Stimulated activated CD8-positive, alpha-beta memory T cell treated with anti-CD3 and anti-CD28 coated beads, Interleukin-2, amount 100 ng/mL, for 48 hours (primary cell): ENCODE results near the gene COA5.

Source experiments
- DNase-seq, 2 donors: peaks; one replicate each; pipeline ENCODE4 v3.0.0-alpha.2; 2020; ENCODE audit warnings: low read depth in 2 of 2

Gene COA5, protein sequence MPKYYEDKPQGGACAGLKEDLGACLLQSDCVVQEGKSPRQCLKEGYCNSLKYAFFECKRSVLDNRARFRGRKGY

DNA sequence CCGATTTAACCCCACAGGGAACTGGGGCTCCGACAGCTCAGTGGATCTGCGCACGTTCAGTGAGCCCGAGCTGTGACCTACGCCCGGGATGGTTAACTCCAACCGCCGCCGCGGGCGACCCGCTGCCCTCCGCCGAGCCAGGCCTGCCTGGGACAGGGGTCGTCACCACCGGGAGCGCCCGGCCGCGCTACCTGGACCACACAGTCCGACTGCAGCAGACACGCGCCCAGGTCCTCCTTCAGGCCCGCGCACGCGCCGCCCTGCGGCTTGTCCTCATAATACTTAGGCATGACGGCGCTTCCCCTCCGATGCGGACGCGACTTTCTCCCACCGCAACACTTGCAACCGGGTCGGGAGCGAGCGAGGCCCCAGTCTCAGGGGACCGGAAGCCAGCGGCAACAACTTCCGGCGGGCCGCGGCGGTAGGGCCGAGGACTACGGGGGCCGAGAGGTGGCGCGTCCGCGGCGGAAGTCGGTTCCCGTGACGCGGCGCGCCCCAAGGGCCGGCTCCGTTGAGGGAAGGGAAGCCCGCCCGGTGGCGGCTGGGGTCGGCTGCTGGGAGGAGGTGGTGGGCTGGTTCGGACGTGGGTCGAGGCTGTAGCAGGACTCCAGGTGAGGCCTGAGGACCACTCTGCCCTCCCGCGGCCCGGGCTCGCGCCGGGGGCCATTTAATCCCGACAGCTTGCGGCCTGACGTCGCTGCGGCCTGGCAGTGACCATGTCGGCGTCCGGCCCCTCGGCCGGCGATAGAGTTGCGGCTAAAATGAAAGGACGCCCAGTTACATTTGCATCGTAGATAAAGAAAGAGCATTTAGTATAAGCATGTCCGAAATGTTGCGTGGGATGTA is at the start of gene COA5, which contains the start of gene UNC50:
TSS of gene COA5 (minus strand) at position 397 of the 846 bp plus-strand sequence. CDS start at position 290, 107 bp downstream.
TSS of gene UNC50 (plus strand) at position 474 of the 846 bp plus-strand sequence. CDS start 1,171 bp downstream, outside the sequence.
- DNase-seq: peak; percentile 88

DNA sequence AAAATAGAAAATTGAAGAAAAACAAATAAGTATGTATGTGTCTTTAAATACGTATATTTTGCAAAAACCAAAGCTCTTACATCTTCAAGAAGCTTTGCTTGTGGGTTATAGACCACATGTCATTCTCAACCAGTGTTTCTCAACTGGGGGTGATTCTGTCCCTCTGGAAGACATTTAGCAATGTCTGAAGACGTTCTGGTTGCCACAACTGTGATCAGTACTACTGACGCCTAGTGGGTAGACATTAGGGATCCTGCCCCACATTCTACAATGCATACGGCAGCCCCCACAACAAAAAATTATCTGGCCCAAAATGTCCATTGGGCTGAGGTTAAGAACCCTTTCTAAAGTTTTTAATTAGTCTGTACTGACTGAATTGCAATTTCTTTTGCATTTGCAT is 48.5 kb upstream of the COA5 start:
- no peak for DNase-seq

DNA sequence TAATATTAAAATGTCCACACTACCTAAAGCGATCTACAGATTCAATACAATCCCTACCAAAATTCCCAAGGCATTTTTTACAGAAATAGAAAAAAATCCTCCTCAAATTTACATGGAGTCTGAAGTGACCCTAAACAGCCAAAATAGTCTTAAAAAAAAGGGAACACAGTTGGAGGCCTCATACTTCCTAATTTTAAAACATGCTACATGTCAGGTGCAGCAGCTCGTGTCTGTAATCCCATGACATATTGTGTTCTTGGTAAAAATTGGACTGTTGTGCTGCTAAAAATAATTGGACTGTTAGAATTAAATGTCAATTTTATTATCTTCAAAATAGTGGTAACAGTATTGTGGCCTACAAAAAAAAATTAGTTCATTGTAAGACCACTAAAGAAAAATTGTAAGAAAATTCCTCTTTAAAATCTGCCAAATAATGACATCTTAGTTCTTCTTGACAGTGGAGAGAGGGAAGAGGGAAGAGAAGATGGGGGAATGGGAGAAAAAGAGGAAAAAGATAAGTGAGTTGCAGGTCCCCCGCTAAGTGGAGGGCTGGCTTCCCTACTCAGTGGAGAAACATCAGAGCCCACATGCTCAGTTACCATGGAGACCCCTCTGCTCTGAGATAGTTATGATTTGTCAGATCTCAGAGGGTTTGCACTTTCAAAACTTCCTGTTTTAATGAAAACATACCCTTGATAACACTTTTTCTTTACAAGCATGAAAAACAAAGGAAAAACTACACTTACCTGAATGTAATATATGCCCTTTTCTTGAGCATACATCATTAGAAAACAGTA is 46.6 kb upstream of the COA5 start:
- DNase-seq: no peak

DNA sequence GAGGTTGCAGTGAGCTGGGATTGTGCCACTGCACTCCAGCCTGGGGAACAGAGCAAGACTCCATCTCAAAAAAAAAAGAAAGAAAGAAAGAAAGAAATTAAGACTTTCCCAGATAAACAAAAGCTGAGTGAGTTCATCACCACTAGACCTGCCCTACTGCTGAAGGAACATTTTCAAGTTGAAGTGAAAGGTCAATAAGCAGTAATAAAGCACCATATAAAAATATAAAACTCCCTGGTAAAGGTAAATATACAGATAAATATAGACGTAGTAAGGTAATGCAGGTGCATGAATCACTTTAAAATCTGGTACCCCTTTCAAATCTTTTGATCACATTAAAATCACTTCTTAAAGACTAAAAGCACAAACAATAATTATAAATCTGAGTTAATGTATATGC is 42.7 kb upstream of the COA5 start:
- DNase-seq: no peak

DNA sequence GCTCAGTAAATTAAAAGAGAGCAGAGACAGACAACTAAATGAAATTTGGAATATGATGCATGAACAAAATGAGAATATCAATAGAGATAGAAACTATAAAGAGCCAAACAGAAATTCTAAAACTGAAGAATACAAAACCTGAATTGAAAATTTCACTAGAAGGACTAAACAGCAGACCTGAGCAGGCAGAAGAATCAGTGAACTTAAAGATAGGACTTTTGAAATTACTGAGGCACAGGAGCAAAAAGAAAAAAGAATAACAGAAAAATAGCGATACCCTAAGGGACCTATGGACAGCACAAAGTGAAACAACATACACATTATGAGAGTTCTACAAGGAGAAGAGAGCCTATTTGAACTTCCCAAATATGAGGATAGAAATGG is 41.7 kb upstream of the COA5 start:
- DNase-seq: no peak

DNA sequence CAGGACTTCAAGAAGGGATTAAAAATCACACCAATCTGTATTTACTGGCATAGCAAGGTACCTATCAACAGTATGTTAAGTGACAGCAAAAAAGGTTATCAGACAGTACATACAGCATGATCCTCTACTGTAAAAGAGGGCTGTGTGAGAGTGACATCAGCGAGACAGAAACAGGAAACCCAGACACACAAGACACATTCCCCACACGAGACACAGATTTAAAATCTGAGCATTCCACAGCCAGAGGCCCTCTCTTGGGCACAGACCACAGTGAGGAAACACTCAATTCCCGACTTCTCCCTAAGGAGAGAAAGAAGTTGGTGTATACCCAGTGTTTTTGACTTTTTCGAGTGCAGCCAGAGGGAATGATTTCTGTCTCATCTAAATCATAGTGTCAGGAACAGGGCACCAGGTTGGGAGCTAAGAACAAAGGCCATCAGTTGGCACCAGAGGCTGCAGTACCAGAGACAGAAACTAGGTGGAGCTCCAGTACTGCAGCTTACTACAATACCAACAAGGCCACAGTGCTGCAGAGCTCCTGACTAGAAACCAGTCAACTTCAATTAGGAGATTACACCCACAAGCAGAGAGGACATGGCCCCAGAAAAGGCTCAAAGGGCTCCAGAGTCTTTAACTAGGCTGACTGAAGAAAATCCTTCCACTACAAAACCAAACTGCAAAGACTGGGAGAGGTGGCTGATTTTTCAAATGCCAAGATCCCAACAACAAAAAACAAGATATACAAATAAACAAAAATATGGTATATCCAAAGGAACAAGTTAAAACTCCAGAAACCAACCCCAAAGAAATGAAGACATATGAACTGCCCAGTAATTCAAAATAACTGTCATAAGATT is 41.1 kb upstream of the COA5 start:
- peak; percentile 53 to 69 for DNase-seq

DNA sequence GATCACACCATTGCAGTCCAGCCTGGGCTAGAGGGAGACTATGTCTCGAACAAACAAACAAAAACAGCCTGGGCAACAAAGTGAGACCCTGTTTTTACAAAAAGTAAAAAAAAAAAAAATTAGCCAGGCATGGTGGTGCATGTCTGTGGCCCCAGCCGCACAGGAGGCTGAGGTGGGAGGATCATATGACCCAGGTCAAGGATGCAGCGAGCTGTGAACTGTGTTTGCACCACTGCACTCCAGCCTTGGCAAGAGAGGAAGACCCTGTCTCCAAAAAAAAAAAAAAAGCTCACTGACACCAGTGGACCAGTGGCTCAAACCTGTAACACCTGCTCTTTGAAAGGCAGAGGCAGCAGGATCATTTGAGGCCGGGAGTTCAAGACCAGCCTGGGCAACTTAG is 40.1 kb upstream of the COA5 start:
- no peak for DNase-seq

DNA sequence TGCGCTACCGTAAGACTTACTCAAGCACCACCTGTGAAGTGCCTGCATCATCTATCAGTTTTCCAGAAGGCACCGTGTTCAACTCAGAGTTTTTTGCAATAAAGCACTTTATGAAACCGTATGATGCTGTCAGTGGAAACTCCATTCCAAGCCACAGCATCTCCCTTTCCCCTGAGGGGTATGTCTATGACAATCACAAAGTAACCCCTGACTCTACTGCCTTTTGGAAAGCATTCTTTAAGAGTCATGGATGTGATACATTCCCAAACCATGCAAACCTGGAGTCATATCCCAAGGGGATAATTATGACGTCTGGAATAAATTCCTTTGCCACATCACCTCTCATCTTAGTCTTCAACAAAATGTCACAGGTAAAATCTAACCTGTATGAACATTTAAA is 39.3 kb upstream of the COA5 start:
- no peak for DNase-seq

DNA sequence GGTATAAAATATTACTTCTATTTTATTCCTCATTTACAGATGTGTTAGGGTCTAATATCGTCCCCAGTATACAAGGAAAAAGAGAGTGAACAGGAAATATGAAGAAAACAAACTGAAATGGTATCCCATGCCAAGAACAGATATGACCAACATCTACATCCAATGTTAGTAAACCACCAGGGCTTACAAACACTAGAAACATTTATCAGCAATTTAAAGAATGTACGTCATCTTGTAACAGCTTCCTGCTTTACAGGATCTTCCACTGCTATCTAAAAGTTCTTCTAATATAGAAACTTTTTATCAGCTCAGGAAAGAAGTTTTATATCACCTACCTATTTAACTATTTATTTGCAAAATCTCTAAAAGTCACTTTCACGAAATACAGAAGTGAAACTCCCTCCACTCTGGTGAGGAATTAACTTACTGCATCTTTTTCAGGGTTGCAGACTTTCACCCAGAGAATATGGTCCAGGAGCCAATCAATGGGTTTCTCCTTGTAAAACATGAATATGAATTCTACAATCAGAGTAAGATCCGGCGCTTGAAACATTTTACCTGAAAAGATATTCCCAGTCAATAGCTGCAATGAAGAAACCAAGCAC is 35.3 kb upstream of the COA5 start:
- no peak for DNase-seq

DNA sequence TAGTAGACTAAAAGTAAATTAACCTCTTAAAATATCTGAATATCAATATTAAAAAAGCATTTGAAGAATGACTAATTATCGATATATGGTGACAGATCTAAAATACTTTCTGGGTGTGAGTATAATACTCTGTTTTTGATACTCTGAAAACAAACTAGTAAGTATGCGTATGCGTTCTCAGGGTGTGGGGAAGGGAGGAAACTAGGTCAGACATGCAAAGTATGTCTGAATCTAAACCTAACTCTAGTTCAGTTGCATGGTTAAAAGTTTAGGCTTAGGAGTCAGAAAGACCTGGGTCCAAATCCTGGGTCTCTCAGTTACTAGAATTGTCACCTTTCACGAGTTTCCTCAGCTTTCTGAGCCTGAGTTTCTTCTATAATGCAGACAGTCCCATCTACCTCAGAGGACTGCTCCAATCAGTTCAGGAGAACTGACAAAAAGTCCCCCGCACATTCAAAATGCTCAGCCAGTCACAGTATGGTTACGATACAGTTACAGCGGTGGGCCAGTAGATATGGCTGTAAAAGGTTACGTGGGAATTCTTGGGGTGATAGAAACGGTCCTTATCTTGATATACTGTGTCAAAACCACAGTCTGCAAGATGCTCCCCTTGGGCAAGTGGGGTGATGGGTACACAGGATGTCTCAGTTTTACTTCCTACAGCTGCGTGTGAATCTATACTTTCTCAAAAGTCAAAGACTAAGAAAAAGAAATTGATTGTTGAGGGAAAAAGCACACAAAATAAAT is 29.3 kb upstream of the COA5 start:
- DNase-seq: peak; percentile 9 to 20

DNA sequence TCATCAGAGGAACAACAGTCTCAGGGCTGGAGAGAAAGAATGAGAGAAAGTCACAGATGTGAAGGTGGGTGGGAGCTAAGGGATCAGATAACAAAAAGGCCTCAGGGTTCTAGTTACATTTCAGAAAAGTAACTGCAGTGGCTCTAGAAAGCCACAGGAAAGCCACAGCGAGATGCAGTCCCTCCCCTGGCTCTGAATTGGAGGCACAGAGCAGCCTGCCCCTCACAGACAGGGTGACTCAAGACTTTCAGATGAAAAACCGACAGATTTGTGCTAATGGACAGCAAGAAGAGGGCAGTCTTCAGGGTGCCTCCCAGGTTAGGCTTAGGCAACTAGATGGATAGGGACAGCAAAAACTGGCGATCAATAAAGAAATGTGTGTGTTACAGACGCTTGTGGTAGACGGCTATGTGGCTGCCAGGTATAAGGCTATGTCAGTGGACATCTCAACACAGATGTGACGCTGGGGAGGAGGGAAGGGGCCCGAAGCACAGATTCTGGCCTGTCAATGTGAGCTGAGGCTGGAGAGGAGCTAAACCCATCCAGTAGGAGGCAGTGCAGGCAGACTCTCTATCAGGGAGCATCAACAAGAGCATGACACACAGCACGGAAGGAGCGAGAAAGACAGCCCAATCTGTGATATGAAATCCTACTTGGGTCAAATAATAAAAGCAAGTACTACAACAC is 26.2 kb upstream of the COA5 start:
- peak; percentile 27 to 41 for DNase-seq

DNA sequence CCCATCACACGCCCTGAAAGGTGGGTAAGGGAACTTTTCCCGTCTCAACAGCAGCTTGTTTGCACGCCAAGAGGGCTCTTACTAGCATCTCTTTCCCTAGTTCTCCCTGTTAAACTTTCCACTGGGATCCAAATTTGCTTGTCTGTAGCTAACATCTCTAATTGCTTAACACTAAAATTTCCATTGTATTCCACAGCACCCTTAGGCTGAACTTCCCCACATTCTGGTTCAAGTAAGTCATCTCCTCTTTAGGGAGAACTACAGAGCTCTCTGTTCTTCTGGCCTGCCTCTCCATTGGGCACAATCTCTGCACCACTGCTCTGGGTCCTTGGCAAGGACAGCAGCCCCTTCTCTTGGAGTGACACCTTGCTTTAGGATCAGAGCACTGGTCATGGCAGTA is 24.0 kb upstream of the COA5 start:
- no peak for DNase-seq

DNA sequence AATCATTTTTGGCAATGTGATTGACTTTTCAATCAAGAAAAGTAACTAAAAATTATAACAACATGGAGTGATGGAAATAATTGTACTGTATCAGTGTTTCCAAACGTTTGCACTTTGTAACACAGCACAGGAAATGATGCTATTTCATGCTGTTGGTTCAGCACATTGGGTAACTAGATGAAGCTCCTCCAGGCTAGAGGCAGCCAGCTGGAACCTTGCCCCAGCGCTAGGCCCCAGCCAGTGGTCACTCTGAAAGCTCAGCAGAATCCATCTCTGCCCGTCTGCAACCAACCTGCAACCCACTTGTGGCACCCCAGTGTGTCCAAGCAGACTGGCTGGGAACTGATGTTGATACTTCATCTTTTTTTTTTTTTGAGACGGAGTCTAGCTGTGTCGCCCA is 15.3 kb upstream of the COA5 start:
- DNase-seq: no peak

DNA sequence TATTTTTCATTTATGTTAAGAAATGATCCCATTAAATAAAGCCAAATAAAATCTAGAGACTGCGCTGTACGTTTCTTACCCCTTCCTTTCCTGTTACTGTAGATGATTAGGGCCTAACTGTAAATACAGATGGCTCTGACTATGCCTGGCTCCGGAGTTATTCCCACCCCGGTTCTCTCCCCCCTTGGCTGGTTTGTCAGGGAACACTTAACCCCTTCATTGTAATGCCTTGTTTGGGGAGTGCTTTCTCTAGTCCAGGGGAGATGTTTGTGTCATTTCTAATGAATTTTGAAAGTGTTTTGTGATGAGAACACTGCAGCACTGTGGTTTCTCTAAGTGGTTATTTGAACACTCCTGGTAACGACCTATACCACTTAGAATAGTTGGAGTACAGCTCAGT is 8.8 kb upstream of the COA5 start:
- DNase-seq: no peak

DNA sequence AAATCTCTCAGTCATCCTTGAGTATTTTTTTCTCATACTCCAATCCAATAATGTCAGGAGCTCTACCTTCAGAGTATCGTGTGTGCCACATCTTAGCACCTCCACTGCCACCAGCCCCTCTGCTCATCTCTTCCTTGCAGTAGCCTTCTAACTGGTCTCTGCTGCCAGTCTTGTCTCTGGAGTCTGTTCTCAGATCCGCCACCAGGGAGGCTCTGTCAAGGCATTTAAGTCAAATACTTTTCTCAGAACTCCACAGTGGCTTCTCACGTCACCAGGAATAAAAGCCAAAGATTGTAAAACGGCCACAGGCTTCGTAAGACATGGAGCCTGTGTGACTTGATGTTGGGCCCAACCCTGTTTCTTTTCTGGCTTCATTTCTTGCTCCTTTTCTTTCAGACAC is 7.2 kb upstream of the COA5 start:
- no peak for DNase-seq

DNA sequence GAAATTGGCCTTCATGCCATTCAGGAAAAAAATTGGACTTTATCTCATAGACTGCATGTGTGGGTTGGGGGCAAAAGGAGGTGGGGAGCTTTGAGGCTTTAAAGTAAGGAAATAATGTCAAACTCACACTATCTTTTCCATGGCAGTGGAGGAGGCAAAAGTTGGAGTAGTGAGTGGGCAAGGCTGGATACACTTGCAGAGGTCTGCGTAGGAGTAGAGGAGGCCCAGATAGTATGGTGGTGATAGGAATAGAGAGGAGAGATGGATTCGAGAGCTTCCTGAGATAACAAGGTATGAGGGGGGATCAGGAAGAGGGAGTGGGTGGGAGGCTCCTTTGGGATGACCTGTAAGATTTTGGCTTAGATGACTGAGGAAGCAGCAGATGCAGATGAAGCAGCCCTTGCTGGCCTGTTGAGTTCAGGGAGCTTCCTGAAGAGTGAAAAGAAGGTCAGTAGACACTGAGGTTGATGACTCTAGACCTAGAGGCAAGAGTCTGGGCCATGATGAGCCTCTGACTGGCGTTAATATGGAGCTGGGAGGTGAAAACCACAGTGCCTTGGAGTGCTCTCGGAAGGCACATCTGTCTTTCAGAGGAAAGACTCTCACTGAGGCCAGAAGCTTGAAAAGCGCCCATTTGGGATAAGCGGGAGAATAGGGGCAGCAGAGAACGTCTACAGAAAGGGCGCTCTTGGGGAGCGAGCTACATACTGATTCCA is 5.9 kb upstream of the COA5 start:
- DNase-seq: no peak

DNA sequence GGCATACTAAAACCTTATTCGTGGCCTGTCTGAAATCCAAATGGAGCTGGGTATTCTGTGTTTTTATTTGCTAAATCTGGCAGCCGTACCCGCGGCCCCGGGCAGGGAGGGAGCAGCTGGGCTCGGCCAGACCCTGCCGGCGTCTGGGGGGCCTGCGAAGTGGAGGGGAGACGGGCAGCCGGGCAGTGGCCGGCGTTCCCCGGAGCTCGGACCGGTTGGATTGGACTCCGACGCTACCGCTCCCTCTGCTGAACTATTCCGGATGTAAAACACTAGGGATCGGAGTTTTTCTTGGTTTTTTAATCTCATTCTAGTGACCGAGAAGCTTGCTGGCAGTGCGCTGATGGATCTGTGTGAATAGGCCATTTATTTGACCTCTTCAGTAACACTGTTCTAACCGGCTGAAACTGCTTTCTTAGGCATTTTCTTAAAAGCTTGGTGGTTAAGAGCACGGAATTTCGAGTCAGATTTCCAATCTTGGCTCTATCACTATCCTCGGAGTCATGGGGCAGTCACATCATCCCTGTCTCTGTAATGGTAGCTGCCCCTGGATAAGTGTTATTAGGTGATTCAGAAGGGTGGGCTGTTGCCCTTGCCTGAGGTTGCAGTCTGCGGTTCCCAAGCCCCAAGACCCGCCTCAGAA is 771 bp upstream of the COA5 start:
- no peak for DNase-seq

DNA sequence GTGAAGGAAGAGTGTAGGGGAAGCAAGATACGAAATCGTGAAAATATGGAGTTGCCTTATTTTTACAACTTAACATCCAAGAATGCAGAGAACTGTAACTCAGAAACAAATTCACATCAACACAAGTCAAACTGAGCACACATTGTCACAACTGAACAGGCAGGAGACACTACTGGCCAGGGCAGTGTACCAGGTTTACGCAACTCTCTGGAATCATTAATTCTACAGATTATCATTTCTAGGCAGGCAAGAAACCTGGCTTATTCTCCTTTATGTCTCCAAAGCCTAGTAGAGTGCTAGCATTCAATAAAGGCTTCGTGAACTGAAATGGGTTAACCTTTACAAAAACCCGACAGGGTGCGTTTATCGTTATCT is 584 bp downstream of the COA5 start:
- DNase-seq: no peak

DNA sequence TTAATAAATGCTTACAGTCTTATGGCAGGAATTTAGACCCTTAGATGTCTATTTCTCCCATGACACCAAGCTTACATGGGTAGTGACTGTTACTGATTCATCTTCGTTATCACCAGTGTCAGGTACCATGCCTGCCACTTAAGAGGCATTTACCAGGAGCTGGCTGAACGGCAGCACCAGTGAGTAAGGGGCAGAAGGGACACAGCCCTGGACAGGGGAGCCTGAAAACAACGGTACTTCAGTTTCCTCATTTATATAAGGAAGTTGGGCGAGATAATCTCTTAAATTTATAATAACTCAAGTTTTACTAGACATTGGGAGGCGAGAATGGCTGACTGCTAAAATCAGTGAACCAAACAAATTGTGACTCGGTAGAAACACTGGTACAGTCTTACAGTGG is 1.2 kb downstream of the COA5 start:
- no peak for DNase-seq
